ENCODE measurements around the gene IRF2BPL. TPM values are rescaled to one million over a fixed set of nuclear protein-coding genes. Genes with fewer than 3 reads are reported as not detected.

Gene IRF2BPL
- total RNA-seq, 4 donors from 2014 or later = 10.3 to 20.6 (median 16.4) TPM

GRCh38 chr14:77036484-77037214 is 8.1 kb upstream of the IRF2BPL start:
- DNase-seq = no peak
- Histone ChIP-seq H3K27ac (peak overlapping the region; percentile 83 to 91 (median 88)), H3K36me3 (no peaks in the 10 kb centered on the region), H3K27me3 (no peaks in the 10 kb centered on the region), H3K9me3 (no peaks in the 10 kb centered on the region), H3K4me3 (no peak overlapping the region), H3K4me1 (peaks cover 3 to 71% (median 32%) of the 10 kb centered on the region in 4 donors)
- no peak for TF ChIP-seq POLR2A (IDR thresholded peaks at IDR 0.05)
- no peak for TF ChIP-seq CTCF (IDR thresholded peaks at IDR 0.05)

DNA sequence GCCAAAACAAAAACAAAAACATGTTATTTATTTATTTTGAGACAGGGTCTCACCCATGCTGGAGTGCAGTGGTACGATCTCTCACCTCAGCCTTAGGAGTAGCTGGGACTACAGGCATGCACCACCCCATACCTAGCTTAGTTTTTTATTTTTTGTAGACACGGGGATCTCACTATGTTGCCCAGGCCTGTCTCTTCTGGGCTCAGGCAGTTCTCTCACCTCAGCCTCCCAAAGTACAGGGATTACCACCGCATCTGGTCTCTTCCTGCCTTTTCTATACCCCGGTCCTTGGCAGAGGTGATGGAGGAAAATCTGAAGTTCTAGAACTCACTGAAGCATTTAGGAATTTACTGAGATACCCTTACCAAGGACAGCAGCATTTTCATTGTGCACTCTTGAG is 6.8 kb upstream of the IRF2BPL start:
- DNase-seq = no peak
- Histone ChIP-seq H3K27ac (peak overlapping the region in 2 of 4 donors; percentile 96 to 100), H3K9me3 (no peaks in the 10 kb centered on the region), H3K4me1 (peaks cover 3 to 74% (median 24%) of the 10 kb centered on the region in 4 donors), H3K36me3 (no peaks in the 10 kb centered on the region), H3K4me3 (no peak overlapping the region), H3K27me3 (no peaks in the 10 kb centered on the region)
- TF ChIP-seq POLR2A (IDR thresholded peaks at IDR 0.05) (no peak), CTCF (IDR thresholded peaks at IDR 0.05) (no peak)

GRCh38 chr14:77033622-77034589 is 5.4 kb upstream of the IRF2BPL start:
- H3K4me1 ChIP-seq = peaks cover 0 to 75% (median 20%) of the 10 kb centered on the region in 4 donors
- H3K4me3 ChIP-seq = peak overlapping the region; percentile 52 to 62 (median 57)
- no peaks in the 10 kb centered on the region for H3K27me3 ChIP-seq

GRCh38 chr14:77032844-77033621 is 4.5 kb upstream of the IRF2BPL start:
- H3K27me3 ChIP-seq = no peaks in the 10 kb centered on the region
- no peaks in the 10 kb centered on the region for H3K9me3 ChIP-seq
- TF ChIP-seq CTCF (IDR thresholded peaks at IDR 0.05) (peak in 2 of 6 experiments; percentile 18 to 25), POLR2A (IDR thresholded peaks at IDR 0.05) (peak; percentile 50 to 69)
- H3K36me3 ChIP-seq = no peaks in the 10 kb centered on the region
- peaks cover 0 to 67% (median 15%) of the 10 kb centered on the region in 4 donors for H3K4me1 ChIP-seq
- DNase-seq = peak; percentile 85 to 93 (median 87)
- peak overlapping the region; percentile 52 to 62 (median 57) for H3K4me3 ChIP-seq
- H3K27ac ChIP-seq = peak overlapping the region; percentile 90 to 100 (median 98)

More at GRCh38 chr14:77033622-77034589, 5.4 kb upstream of the IRF2BPL start:
- peak; percentile 83 to 92 (median 86) for DNase-seq
- H3K9me3 ChIP-seq = no peaks in the 10 kb centered on the region
- TF ChIP-seq POLR2A (IDR thresholded peaks at IDR 0.05) (no peak), CTCF (IDR thresholded peaks at IDR 0.05) (no peak)
- H3K36me3 ChIP-seq = no peaks in the 10 kb centered on the region
- H3K27ac ChIP-seq = peak overlapping the region; percentile 90 to 100 (median 98)

GRCh38 chr14:77032491-77032843 is 4.0 kb upstream of the IRF2BPL start:
- Histone ChIP-seq H3K9me3 (no peaks in the 10 kb centered on the region), H3K4me1 (peaks cover 0 to 61% (median 14%) of the 10 kb centered on the region in 4 donors), H3K27me3 (no peaks in the 10 kb centered on the region), H3K36me3 (no peaks in the 10 kb centered on the region), H3K27ac (peak overlapping the region; percentile 90 to 100 (median 98)), H3K4me3 (peak overlapping the region; percentile 52 to 62 (median 57))
- TF ChIP-seq CTCF (IDR thresholded peaks at IDR 0.05) (no peak), POLR2A (IDR thresholded peaks at IDR 0.05) (no peak)
- no peak for DNase-seq
